HepG2 (cell line): ENCODE data around the gene MAN2A2.

Experiments
- CHD4 ChIP-seq: fragments of 200-600 bp; sonication (generic); IDR thresholded peaks from 2 replicates; pipeline ENCODE4 v1.7.0; 2017; ENCODE audit warnings: mild to moderate bottlenecking, low read length, borderline replicate concordance
- CTCF ChIP-seq: sonication (generic); formaldehyde crosslinking; IDR thresholded peaks from 2 replicates; pipeline ENCODE4 v1.5.0; 2020; ENCODE audit warnings: mild to moderate bottlenecking, missing genetic modification reagents, moderate library complexity
- FOXA3 ChIP-seq: IDR thresholded peaks from 2 replicates; pipeline ENCODE4 v1.6.1; 2016; ENCODE audit warnings: missing genetic modification reagents, missing compliant biosample characterization
- POLR2A ChIP-seq, 2 experiments: IDR thresholded peaks; 2 replicates each; pipeline ENCODE4 v1.6.1; 2011; ENCODE audit warnings: low read depth in 2 of 2, low read length in 2 of 2, mild to moderate bottlenecking in 1 of 2, moderate library complexity in 1 of 2; ENCODE audit not compliant: insufficient read depth in 1 of 2
- POLR2AphosphoS5 ChIP-seq: IDR thresholded peaks from 2 replicates; pipeline ENCODE4 v1.6.1; 2012; ENCODE audit warnings: low read depth, low read length
- TEAD3 ChIP-seq: optimal IDR thresholded peaks from 2 replicates; pipeline ENCODE3; 2016; ENCODE audit warnings: borderline replicate concordance
- ZNF383 ChIP-seq: sonication (generic); formaldehyde crosslinking; IDR thresholded peaks from 2 replicates; pipeline ENCODE4 v1.4.0; 2020; ENCODE audit warnings: missing genetic modification reagents, mild to moderate bottlenecking, borderline replicate concordance
- TF ChIP-seq, protein P1 (sequence below): sonication (generic); formaldehyde crosslinking; IDR thresholded peaks from 2 replicates; pipeline ENCODE4 v1.4.0; 2020; ENCODE audit warnings: missing genetic modification reagents

DNA sequence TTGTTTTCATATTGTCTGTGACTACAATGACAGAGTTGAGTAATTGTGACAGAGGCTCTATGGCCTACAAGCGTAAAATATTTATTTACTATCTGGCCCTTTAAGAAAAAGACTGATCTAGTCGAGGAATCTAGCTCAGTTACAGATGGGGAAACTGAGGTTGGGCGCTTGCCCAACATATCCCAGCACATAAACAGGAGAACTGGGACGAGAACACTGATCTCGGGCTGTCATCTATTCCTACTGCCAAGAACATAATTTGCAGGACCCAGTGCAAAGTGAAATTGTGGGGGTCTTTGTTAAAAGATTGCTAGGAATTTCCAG is 16.8 kb upstream of the MAN2A2 start:
- no peak for TF ChIP-seq CHD4
- TF ChIP-seq, protein P1, sequence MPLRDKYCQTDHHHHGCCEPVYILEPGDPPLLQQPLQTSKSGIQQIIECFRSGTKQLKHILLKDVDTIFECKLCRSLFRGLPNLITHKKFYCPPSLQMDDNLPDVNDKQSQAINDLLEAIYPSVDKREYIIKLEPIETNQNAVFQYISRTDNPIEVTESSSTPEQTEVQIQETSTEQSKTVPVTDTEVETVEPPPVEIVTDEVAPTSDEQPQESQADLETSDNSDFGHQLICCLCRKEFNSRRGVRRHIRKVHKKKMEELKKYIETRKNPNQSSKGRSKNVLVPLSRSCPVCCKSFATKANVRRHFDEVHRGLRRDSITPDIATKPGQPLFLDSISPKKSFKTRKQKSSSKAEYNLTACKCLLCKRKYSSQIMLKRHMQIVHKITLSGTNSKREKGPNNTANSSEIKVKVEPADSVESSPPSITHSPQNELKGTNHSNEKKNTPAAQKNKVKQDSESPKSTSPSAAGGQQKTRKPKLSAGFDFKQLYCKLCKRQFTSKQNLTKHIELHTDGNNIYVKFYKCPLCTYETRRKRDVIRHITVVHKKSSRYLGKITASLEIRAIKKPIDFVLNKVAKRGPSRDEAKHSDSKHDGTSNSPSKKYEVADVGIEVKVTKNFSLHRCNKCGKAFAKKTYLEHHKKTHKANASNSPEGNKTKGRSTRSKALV (CRISPR knock-in tag) = no peak
- TF ChIP-seq FOXA3 (CRISPR knock-in tag) = no peak
- no peak for TF ChIP-seq CTCF (CRISPR knock-in tag)
- TF ChIP-seq TEAD3 = no peak
- TF ChIP-seq POLR2A (IDR thresholded peaks at IDR 0.05; ENCODE audit: insufficient read depth in 1 of 2, low read depth in 2 of 2, low read length in 2 of 2) = no peak
- TF ChIP-seq ZNF383 (CRISPR knock-in tag) = no peak
- TF ChIP-seq POLR2AphosphoS5 = no peak
